ENCODE data around the gene KCNN1. TPM values are rescaled to one million over a fixed set of nuclear protein-coding genes. Genes with fewer than 3 reads are reported as not detected.

The KCNN1 gene
- total and polyA plus RNA-seq, 2 donors: 0.27 to 1.3 TPM

DNA sequence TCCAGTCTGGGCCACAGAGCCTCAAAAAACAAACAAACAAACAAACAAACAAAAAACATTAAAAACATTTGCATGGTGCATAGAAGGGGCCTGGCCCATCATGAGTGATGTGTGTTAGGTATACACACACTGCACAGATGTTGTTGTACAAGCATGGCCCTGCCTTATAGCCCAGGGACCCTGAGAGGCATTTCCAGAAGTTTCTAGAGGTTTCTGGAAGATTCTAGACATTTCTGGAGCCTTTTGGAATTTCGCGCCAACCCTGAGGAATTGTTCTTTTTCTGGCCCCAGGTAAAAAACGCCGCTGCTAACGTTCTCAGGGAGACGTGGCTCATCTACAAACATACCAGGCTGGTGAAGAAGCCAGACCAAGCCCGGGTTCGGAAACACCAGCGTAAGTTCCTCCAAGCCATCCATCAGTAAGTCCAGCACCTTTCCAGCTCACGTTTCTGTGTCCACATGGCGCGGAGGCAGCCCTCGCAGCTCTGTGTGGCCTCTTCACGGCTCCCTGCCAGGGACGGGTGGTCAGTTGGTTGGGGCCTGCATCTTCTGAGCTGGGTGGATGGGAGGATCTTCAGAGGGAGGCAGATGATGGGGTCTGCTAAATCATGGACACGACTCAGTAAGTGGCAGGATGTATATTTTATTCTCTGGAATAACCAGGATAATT is 22.7 kb downstream of the KCNN1 start:
- DNase-seq (ENCODE audit: low read depth in 6 of 9, low spot score in 9 of 9): no peak
- 97% methylated on average over 16 of the region's 16 CpGs for WGBS
- H3K9me3 ChIP-seq (ENCODE audit: control insufficient read depth in 2 of 2, insufficient read depth in 1 of 2, low read length in 1 of 2): no peaks in the 10 kb centered on the region
- peaks cover 0 to 2% of the 10 kb centered on the region in 2 donors for H3K27me3 ChIP-seq (ENCODE audit: control insufficient read depth in 2 of 2, insufficient read depth in 1 of 2, low read length in 1 of 2)
- no peaks in the 10 kb centered on the region for H3K36me3 ChIP-seq (ENCODE audit: control insufficient read depth in 2 of 2, insufficient read depth in 2 of 2, low read length in 1 of 2)
- H3K27ac ChIP-seq (ENCODE audit: low read depth in 1 of 2, low read length in 1 of 2): no peak overlapping the region
- no peaks in the 10 kb centered on the region for H3K4me1 ChIP-seq (ENCODE audit: control insufficient read depth in 2 of 2, insufficient read depth in 2 of 2, low read length in 2 of 2)
- H3K4me3 ChIP-seq (ENCODE audit: low read length in 2 of 2): no peak overlapping the region

DNA sequence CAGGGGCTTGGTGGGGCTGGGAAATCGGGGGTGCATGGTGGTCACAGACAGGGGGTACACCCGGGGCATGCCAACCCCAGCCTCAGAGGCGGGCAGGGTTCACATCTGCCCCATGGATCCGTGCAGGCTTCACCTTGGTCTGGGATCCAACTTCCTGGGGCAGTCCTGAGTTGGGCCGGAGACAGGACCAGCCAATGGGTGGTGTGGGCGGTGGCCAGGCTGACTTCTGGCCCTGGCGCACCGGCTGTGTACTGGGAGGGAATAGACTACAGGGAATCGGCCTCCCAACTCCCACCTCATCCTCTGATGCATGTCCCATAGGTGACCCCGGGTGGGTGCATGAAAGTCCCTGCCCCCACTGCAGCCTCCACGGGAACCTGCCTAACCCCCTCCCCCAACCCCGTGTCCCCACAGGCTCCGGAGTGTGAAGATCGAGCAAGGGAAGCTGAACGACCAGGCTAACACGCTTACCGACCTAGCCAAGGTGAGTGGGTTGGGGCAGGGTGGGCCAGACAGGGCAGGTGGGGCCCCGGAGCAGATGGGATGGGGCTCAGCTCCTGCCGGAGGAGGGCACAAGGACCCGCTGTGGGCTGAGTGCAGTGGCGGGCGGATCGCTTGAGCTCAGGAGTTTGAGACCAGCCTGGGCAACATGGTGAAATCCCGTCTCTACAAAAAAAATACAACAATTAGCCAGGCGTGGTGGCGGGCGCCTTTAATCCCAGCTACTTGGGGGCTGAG is 26.3 kb downstream of the KCNN1 start:
- Histone ChIP-seq H3K27me3 (ENCODE audit: control insufficient read depth in 2 of 2, insufficient read depth in 1 of 2, low read length in 1 of 2) (peaks cover 0 to 21% of the 10 kb centered on the region in 2 donors), H3K4me3 (ENCODE audit: low read length in 2 of 2) (no peak overlapping the region), H3K36me3 (ENCODE audit: control insufficient read depth in 2 of 2, insufficient read depth in 2 of 2, low read length in 1 of 2) (no peaks in the 10 kb centered on the region), H3K27ac (ENCODE audit: low read depth in 1 of 2, low read length in 1 of 2) (no peak overlapping the region), H3K4me1 (ENCODE audit: control insufficient read depth in 2 of 2, insufficient read depth in 2 of 2, low read length in 2 of 2) (no peaks in the 10 kb centered on the region), H3K9me3 (ENCODE audit: control insufficient read depth in 2 of 2, insufficient read depth in 1 of 2, low read length in 1 of 2) (no peaks in the 10 kb centered on the region)
- 93% methylated on average over 27 of the region's 27 CpGs for WGBS
- DNase-seq (ENCODE audit: low read depth in 6 of 9, low spot score in 9 of 9): no peak

DNA sequence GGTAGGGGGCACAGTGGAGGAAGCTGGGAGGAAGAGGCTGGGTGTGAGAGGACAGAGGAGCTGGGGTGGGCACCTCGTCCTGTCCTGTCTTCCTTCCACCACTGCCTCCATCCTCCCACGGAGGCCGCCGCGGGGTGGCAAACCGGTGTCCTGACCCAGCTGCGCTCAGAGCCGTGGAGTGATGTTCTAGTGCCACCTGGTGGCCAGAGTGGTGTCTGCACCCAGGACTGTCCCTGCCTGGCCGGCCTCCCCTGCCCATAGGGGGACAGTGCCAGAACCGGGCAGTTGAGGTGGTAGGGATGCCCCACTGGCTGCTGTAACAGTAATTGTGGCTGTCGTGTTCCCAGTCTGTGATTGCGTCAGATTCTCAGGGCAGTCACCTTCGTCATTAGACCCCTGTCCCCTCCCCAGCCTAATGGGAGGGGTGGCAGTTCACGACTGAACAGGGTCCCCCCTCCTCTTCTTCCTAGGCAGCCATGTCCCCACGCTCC is 30.0 kb downstream of the KCNN1 start:
- Histone ChIP-seq H3K27me3 (ENCODE audit: control insufficient read depth in 2 of 2, insufficient read depth in 1 of 2, low read length in 1 of 2) (peaks cover 0 to 50% of the 10 kb centered on the region in 2 donors), H3K9me3 (ENCODE audit: control insufficient read depth in 2 of 2, insufficient read depth in 1 of 2, low read length in 1 of 2) (no peaks in the 10 kb centered on the region), H3K4me1 (ENCODE audit: control insufficient read depth in 2 of 2, insufficient read depth in 2 of 2, low read length in 2 of 2) (peaks cover 7 to 14% of the 10 kb centered on the region in 2 donors), H3K4me3 (ENCODE audit: low read length in 2 of 2) (no peak overlapping the region), H3K27ac (ENCODE audit: low read depth in 1 of 2, low read length in 1 of 2) (no peak overlapping the region), H3K36me3 (ENCODE audit: control insufficient read depth in 2 of 2, insufficient read depth in 2 of 2, low read length in 1 of 2) (no peaks in the 10 kb centered on the region)
- peak; percentile 44 to 85 (median 71) for DNase-seq (ENCODE audit: low read depth in 6 of 9, low spot score in 9 of 9)
- WGBS: 19% methylated on average over 15 of the region's 15 CpGs

DNA sequence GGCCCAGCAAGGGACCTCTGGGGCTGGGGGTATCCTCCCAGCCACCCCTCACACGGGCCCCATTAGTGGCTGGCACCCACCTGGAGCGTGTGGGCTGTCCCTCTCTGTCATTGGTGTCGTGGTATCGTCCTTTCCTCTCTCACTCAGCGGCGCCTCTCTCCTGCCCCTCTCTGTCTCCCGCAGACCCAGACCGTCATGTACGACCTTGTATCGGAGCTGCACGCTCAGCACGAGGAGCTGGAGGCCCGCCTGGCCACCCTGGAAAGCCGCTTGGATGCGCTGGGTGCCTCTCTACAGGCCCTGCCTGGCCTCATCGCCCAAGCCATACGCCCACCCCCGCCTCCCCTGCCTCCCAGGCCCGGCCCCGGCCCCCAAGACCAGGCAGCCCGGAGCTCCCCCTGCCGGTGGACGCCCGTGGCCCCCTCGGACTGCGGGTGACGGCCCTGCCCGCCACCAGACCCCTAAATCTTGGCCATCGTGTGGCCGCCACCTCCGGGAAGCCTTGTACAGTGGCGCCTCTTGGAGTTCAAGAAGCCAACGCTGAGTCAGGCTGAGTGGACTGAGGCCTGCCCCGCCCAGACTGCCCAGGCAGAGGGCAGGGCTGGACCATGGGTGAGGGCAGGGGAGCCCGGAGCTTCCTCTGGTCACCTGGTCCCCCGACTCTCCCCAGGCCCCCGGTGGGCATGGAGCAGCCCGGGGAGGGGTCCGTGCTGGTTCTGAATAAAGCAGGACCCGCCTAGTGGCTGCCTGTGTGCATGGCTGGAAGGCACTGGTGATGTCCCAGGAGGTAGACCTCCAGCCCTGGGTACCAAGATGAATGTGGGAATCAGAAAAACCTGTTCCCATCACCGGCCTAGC is 31.3 kb downstream of the KCNN1 start:
- WGBS: 69% methylated on average over 41 of the region's 41 CpGs
- Histone ChIP-seq H3K4me3 (ENCODE audit: low read length in 2 of 2) (no peak overlapping the region), H3K36me3 (ENCODE audit: control insufficient read depth in 2 of 2, insufficient read depth in 2 of 2, low read length in 1 of 2) (no peaks in the 10 kb centered on the region), H3K9me3 (ENCODE audit: control insufficient read depth in 2 of 2, insufficient read depth in 1 of 2, low read length in 1 of 2) (no peaks in the 10 kb centered on the region), H3K27ac (ENCODE audit: low read depth in 1 of 2, low read length in 1 of 2) (no peak overlapping the region), H3K4me1 (ENCODE audit: control insufficient read depth in 2 of 2, insufficient read depth in 2 of 2, low read length in 2 of 2) (peaks cover 15 to 20% of the 10 kb centered on the region in 2 donors), H3K27me3 (ENCODE audit: control insufficient read depth in 2 of 2, insufficient read depth in 1 of 2, low read length in 1 of 2) (peaks cover 0 to 63% of the 10 kb centered on the region in 2 donors)
- DNase-seq (ENCODE audit: low read depth in 6 of 9, low spot score in 9 of 9): no peak

DNA sequence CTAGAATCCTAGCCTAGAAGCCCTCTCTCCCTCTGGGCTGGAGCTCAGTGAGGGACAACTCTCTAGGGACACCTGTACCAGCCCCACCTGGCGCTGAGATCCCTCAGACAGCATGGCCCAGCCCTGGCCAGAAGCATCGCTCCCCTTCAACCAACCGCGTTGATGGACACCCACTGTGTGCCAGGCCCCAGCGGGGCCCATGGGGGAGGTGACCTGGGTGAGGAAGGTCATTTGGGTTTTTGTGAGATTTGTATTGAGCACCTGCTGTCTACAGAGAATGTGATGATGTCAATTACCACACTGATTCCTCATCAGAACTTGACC is 31.9 kb downstream of the KCNN1 start:
- peaks cover 15 to 20% of the 10 kb centered on the region in 2 donors for H3K4me1 ChIP-seq (ENCODE audit: control insufficient read depth in 2 of 2, insufficient read depth in 2 of 2, low read length in 2 of 2)
- no peak overlapping the region for H3K4me3 ChIP-seq (ENCODE audit: low read length in 2 of 2)
- 93% methylated on average over 5 of the region's 5 CpGs for WGBS
- H3K27me3 ChIP-seq (ENCODE audit: control insufficient read depth in 2 of 2, insufficient read depth in 1 of 2, low read length in 1 of 2): peaks cover 0 to 63% of the 10 kb centered on the region in 2 donors
- H3K27ac ChIP-seq (ENCODE audit: low read depth in 1 of 2, low read length in 1 of 2): no peak overlapping the region
- DNase-seq (ENCODE audit: low read depth in 6 of 9, low spot score in 9 of 9): no peak
- no peaks in the 10 kb centered on the region for H3K9me3 ChIP-seq (ENCODE audit: control insufficient read depth in 2 of 2, insufficient read depth in 1 of 2, low read length in 1 of 2)
- H3K36me3 ChIP-seq (ENCODE audit: control insufficient read depth in 2 of 2, insufficient read depth in 2 of 2, low read length in 1 of 2): no peaks in the 10 kb centered on the region

DNA sequence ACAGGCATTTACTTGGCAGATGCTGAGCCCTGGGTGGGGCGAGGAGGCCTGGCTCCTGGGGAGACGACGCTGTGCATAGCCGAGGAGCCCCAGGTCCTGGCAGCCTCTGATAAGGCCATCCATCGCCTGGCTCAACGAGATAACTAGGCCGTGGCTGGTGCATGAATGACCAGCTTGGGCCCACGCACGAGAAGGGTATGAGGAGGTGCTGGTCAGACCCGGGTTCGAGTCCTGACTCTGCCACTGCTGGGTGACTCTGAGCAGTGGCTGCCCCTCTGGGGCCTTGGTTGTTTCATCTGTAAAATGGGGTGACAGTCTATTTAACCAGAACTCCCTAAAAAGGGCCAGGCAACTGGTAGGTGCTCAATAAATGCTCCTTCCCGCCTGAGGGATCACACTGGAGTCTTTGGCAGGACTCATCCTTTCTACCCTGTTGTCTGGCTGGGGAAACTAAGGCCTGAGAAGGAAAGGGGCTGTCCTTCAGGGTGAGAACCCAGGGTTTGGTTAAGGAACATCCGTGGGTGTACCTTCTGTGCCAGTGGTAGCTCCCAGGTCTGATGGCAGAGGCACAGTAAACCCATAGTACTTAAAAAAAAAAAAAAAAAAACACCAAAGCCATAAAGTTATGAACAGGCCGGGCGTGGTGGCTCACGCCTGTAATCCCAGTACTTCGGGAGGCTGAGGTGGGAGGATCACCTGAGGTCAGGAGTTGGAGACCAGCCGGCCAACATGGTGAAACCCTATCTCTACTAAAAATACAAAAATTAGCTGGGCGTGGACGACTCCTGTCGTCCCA is 33.0 kb downstream of the KCNN1 start:
- Histone ChIP-seq H3K9me3 (ENCODE audit: control insufficient read depth in 2 of 2, insufficient read depth in 1 of 2, low read length in 1 of 2) (no peaks in the 10 kb centered on the region), H3K27me3 (ENCODE audit: control insufficient read depth in 2 of 2, insufficient read depth in 1 of 2, low read length in 1 of 2) (peaks cover 0 to 61% of the 10 kb centered on the region in 2 donors), H3K4me3 (ENCODE audit: low read length in 2 of 2) (no peak overlapping the region), H3K36me3 (ENCODE audit: control insufficient read depth in 2 of 2, insufficient read depth in 2 of 2, low read length in 1 of 2) (no peaks in the 10 kb centered on the region), H3K4me1 (ENCODE audit: control insufficient read depth in 2 of 2, insufficient read depth in 2 of 2, low read length in 2 of 2) (peaks cover 15 to 20% of the 10 kb centered on the region in 2 donors), H3K27ac (ENCODE audit: low read depth in 1 of 2, low read length in 1 of 2) (peak overlapping the region in 1 of 2 donors; percentile 92)
- DNase-seq (ENCODE audit: low read depth in 6 of 9, low spot score in 9 of 9): no peak
- WGBS: 93% methylated on average over 21 of the region's 21 CpGs

DNA sequence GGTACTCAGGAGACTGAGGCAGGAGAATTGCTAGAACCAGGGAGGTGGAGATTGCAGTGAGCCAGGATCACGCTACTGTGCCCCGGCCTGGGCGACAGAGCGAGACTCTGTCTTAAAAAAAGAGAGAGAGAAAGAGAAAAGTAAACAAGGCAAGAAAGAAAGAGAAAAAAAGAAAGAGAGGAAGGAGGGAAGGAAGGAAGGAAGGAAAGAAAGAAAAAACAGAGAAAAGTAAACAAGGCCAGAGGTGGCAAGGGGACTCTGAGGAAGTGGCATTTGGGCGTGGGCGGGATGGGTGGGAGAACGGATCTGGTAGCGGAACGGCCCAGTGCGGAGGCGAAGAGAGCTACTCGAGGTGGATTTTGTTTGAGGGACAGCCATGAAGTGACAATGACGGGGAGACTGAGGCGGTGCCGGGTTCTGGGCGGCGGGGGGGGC is 33.6 kb downstream of the KCNN1 start:
- DNase-seq (ENCODE audit: low read depth in 6 of 9, low spot score in 9 of 9): no peak
- 26% methylated on average over 17 of the region's 17 CpGs for WGBS
- Histone ChIP-seq H3K9me3 (ENCODE audit: control insufficient read depth in 2 of 2, insufficient read depth in 1 of 2, low read length in 1 of 2) (no peaks in the 10 kb centered on the region), H3K4me1 (ENCODE audit: control insufficient read depth in 2 of 2, insufficient read depth in 2 of 2, low read length in 2 of 2) (peaks cover 15 to 20% of the 10 kb centered on the region in 2 donors), H3K36me3 (ENCODE audit: control insufficient read depth in 2 of 2, insufficient read depth in 2 of 2, low read length in 1 of 2) (no peaks in the 10 kb centered on the region), H3K27ac (ENCODE audit: low read depth in 1 of 2, low read length in 1 of 2) (peak overlapping the region; percentile 17 to 92), H3K27me3 (ENCODE audit: control insufficient read depth in 2 of 2, insufficient read depth in 1 of 2, low read length in 1 of 2) (peaks cover 0 to 59% of the 10 kb centered on the region in 2 donors), H3K4me3 (ENCODE audit: low read length in 2 of 2) (peak overlapping the region in 1 of 2 donors; percentile 76)

DNA sequence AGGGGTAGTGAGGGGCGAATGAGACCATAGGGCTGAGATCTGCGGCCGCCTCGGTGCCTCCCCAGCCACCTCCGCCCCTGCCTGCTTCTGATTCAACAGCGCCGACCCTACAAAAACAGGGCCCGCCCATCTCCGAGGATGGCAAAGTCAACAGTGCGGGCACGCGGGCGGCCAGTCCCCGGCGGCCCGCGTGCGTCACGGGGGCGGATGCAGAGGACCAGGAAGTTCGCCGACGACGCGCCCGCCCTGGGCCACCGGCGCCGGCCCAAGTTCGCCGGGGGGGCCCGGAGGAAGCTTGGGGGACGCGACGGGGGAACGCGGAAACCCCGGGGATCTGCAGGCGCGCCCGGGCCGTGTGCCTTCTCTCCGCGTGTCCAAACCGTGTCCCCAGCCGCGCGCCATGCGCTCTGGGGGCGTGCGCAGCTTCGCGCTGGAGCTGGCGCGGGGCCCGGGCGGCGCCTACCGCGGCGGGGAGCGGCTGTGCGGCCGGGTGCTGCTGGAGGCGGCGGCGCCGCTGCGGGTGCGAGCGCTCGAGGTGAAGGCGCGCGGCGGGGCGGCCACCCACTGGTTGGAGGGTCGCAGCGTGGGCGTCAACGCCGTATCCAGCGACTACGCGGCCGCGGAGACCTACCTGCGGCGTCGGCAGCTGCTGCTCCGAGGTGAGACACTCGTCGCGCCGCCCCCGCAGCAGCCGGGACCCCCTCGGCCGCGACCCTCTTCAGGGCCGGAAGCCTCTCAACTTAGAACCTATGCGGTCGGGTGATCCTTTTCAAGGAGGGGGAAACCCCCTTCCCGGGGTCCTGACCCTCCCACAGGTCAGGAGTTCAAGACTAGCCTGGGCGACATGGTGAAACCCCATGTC is 34.2 kb downstream of the KCNN1 start:
- peak overlapping the region; percentile 46 to 76 for H3K4me3 ChIP-seq (ENCODE audit: low read length in 2 of 2)

More for the DNA sequence above, 34.2 kb downstream of the KCNN1 start:
- peaks cover 0 to 57% of the 10 kb centered on the region in 2 donors for H3K27me3 ChIP-seq (ENCODE audit: control insufficient read depth in 2 of 2, insufficient read depth in 1 of 2, low read length in 1 of 2)
- WGBS: under 1% methylated on average over 105 of the region's 105 CpGs
- no peaks in the 10 kb centered on the region for H3K36me3 ChIP-seq (ENCODE audit: control insufficient read depth in 2 of 2, insufficient read depth in 2 of 2, low read length in 1 of 2)
- DNase-seq (ENCODE audit: low read depth in 6 of 9, low spot score in 9 of 9): peak in 4 of 9 donors; percentile 48 to 84 (median 66)
- peaks cover 15 to 20% of the 10 kb centered on the region in 2 donors for H3K4me1 ChIP-seq (ENCODE audit: control insufficient read depth in 2 of 2, insufficient read depth in 2 of 2, low read length in 2 of 2)
- H3K9me3 ChIP-seq (ENCODE audit: control insufficient read depth in 2 of 2, insufficient read depth in 1 of 2, low read length in 1 of 2): no peaks in the 10 kb centered on the region
- H3K27ac ChIP-seq (ENCODE audit: low read depth in 1 of 2, low read length in 1 of 2): peak overlapping the region; percentile 43 to 92

Data from thymus (tissue), 11 donors.